ENCODE data around the gene SLC15A1. TPM values are rescaled to one million over a fixed set of nuclear protein-coding genes. Genes with fewer than 3 reads are reported as not detected.

Gene SLC15A1
- total and polyA plus RNA-seq, 12 donors = 0.01 TPM; not detected in 11

- 84 to 90% methylated on average over 10 of the region's 10 CpGs for WGBS, 2 donors
- Histone ChIP-seq H3K27me3 (peaks cover 0 to 6% (median 0%) of the 10 kb centered on the region in 7 donors), H3K9me3 (peaks cover 0 to 4% (median 0%) of the 10 kb centered on the region in 11 donors), H3K27ac (no peak overlapping the region), H3K36me3 (no peaks in the 10 kb centered on the region), H3K4me3 (no peak overlapping the region), H3K4me1 (no peaks in the 10 kb centered on the region)
- intact Hi-C loops (cut with DNase I) = no loop called here
- DNase-seq (no peak), ATAC-seq (no peak)
- no peak for TF ChIP-seq CTCF (IDR thresholded peaks at IDR 0.05)
Measured at GRCh38 chr13:98785405-98785804, 32.9 kb upstream of the SLC15A1 start.

- intact Hi-C loops (cut with DNase I) = no loop called here
- H3K9me3 ChIP-seq = peaks cover 0 to 4% (median 0%) of the 10 kb centered on the region in 11 donors
- WGBS, 2 donors = 85% methylated on average over 8 of the region's 8 CpGs
- H3K4me1 ChIP-seq = no peaks in the 10 kb centered on the region
- no peak for TF ChIP-seq CTCF (IDR thresholded peaks at IDR 0.05)
- H3K27ac ChIP-seq = no peak overlapping the region
- no peaks in the 10 kb centered on the region for H3K36me3 ChIP-seq
- peaks cover 0 to 6% (median 0%) of the 10 kb centered on the region in 7 donors for H3K27me3 ChIP-seq
- ATAC-seq (no peak), DNase-seq (no peak)
- H3K4me3 ChIP-seq = no peak overlapping the region
Measured at GRCh38 chr13:98784666-98785065, 32.2 kb upstream of the SLC15A1 start.

- DNase-seq (no peak), ATAC-seq (no peak)
- no peak for TF ChIP-seq CTCF (IDR thresholded peaks at IDR 0.05)
- intact Hi-C loops (cut with DNase I) = no loop called here
- Histone ChIP-seq H3K36me3 (no peaks in the 10 kb centered on the region), H3K4me1 (no peaks in the 10 kb centered on the region), H3K27me3 (peaks cover 0 to 10% (median 0%) of the 10 kb centered on the region in 7 donors), H3K27ac (no peak overlapping the region), H3K9me3 (peaks cover 0 to 4% (median 0%) of the 10 kb centered on the region in 11 donors), H3K4me3 (no peak overlapping the region)
- WGBS, 2 donors = 89% methylated on average over 12 of the region's 12 CpGs
Measured at GRCh38 chr13:98783856-98784478, 31.5 kb upstream of the SLC15A1 start.

- H3K4me3 ChIP-seq = no peak overlapping the region
- TF ChIP-seq CTCF (IDR thresholded peaks at IDR 0.05) = no peak
- DNase-seq (no peak), ATAC-seq (no peak)
- H3K27me3 ChIP-seq = peaks cover 0 to 15% (median 0%) of the 10 kb centered on the region in 7 donors
- H3K27ac ChIP-seq = no peak overlapping the region
- H3K36me3 ChIP-seq = no peaks in the 10 kb centered on the region
- H3K9me3 ChIP-seq = peaks cover 0 to 4% (median 0%) of the 10 kb centered on the region in 11 donors
- intact Hi-C loops (cut with DNase I) = no loop called here
- no peaks in the 10 kb centered on the region for H3K4me1 ChIP-seq
- 54 to 63% methylated on average over 5 of the region's 5 CpGs for WGBS, 2 donors
Measured at GRCh38 chr13:98782654-98783053, 30.2 kb upstream of the SLC15A1 start.
